Measurements from ENCODE around the gene CFAP46.

Gene CFAP46

GRCh38 chr10:132827861-132828539 lies 114.4 kb downstream of the CFAP46 start:
- H4K8ac ChIP-seq (ENCODE audit: low read depth, low read length), result no peak overlapping the region
- H3K4ac ChIP-seq (ENCODE audit: low read length), result no peak overlapping the region
- no peak overlapping the region for H2AK5ac ChIP-seq (ENCODE audit: low read depth, low read length)
- H3K23ac ChIP-seq (ENCODE audit: low read depth, low read length, poor library complexity), result peak overlapping the region; percentile 5
- H3K36me3 ChIP-seq (replicated peaks in 1 of 2; ENCODE audit: control insufficient read depth in 2 of 2, insufficient read depth in 2 of 2, low read length in 2 of 2), result no peaks in the 10 kb centered on the region
- peaks cover 0 to 16% (median 0%) of the 10 kb centered on the region in 3 experiments for H3K27me3 ChIP-seq (ENCODE audit: control insufficient read depth in 3 of 3, insufficient read depth in 3 of 3, low read depth in 1 of 3, low read length in 3 of 3)
- H2BK120ac ChIP-seq (ENCODE audit: low read depth, low read length), result no peak overlapping the region
- no peak overlapping the region for H3K18ac ChIP-seq (ENCODE audit: low read length)
- no peak overlapping the region for H4K91ac ChIP-seq (ENCODE audit: low read depth, low read length, poor library complexity)
- H3K4me3 ChIP-seq (ENCODE audit: low read length in 2 of 2), result no peak overlapping the region
- no peak overlapping the region for H2BK12ac ChIP-seq (ENCODE audit: low read length)
- no peaks in the 10 kb centered on the region for H3K79me1 ChIP-seq (ENCODE audit: low read depth, low read length)
- no peak overlapping the region for H3K14ac ChIP-seq (ENCODE audit: low read length)
- no peak overlapping the region for H2BK5ac ChIP-seq (ENCODE audit: low read length)
- WGBS, 2 donors (ENCODE audit: extremely low coverage in 2 of 2, insufficient read length in 2 of 2, insufficient replicate concordance in 1 of 2), result no CpG with 5 or more reads among the region's 29 CpGs
- no peaks in the 10 kb centered on the region for H3K4me1 ChIP-seq (ENCODE audit: control insufficient read depth in 2 of 2, insufficient read depth in 1 of 2, low read depth in 1 of 2, low read length in 2 of 2)
- no peak overlapping the region for H2BK15ac ChIP-seq (ENCODE audit: low read length)
- peaks cover 4 to 11% of the 10 kb centered on the region in 2 donors for H3K9me3 ChIP-seq (replicated peaks in 1 of 2; ENCODE audit: control insufficient read depth in 2 of 2, insufficient read depth in 1 of 2, low read depth in 1 of 2, low read length in 2 of 2)
- no peak overlapping the region for H3K27ac ChIP-seq (replicated peaks; ENCODE audit: low read length)
- H3K4me2 ChIP-seq (ENCODE audit: insufficient read depth, low read length, poor library complexity, severe bottlenecking), result no peak overlapping the region
- H3K9ac ChIP-seq (ENCODE audit: low read depth, low read length, poor library complexity), result no peak overlapping the region
- no peak for DNase-seq (ENCODE audit: low spot score)
- H2AFZ ChIP-seq (ENCODE audit: low read length), result no peak overlapping the region

- H3K4me3 ChIP-seq (ENCODE audit: low read length in 2 of 2), result no peak overlapping the region
- no CpG with 5 or more reads among the region's 13 CpGs for WGBS, 2 donors (ENCODE audit: extremely low coverage in 2 of 2, insufficient read length in 2 of 2, insufficient replicate concordance in 1 of 2)
- H2AFZ ChIP-seq (ENCODE audit: low read length), result no peak overlapping the region
- no peak for DNase-seq (ENCODE audit: low spot score)
- peaks cover 0 to 16% (median 0%) of the 10 kb centered on the region in 3 experiments for H3K27me3 ChIP-seq (ENCODE audit: control insufficient read depth in 3 of 3, insufficient read depth in 3 of 3, low read depth in 1 of 3, low read length in 3 of 3)
- no peak overlapping the region for H4K8ac ChIP-seq (ENCODE audit: low read depth, low read length)
- no peak overlapping the region for H3K14ac ChIP-seq (ENCODE audit: low read length)
- no peak overlapping the region for H3K27ac ChIP-seq (replicated peaks; ENCODE audit: low read length)
- H3K4ac ChIP-seq (ENCODE audit: low read length), result no peak overlapping the region
- H3K23ac ChIP-seq (ENCODE audit: low read depth, low read length, poor library complexity), result no peak overlapping the region
- H3K36me3 ChIP-seq (replicated peaks in 1 of 2; ENCODE audit: control insufficient read depth in 2 of 2, insufficient read depth in 2 of 2, low read length in 2 of 2), result no peaks in the 10 kb centered on the region
- H2BK12ac ChIP-seq (ENCODE audit: low read length), result no peak overlapping the region
- no peak overlapping the region for H2AK5ac ChIP-seq (ENCODE audit: low read depth, low read length)
- H3K9me3 ChIP-seq (replicated peaks in 1 of 2; ENCODE audit: control insufficient read depth in 2 of 2, insufficient read depth in 1 of 2, low read depth in 1 of 2, low read length in 2 of 2), result peaks cover 4 to 11% of the 10 kb centered on the region in 2 donors
- no peak overlapping the region for H3K18ac ChIP-seq (ENCODE audit: low read length)
- H4K91ac ChIP-seq (ENCODE audit: low read depth, low read length, poor library complexity), result no peak overlapping the region
- no peak overlapping the region for H3K4me2 ChIP-seq (ENCODE audit: insufficient read depth, low read length, poor library complexity, severe bottlenecking)
- no peak overlapping the region for H2BK15ac ChIP-seq (ENCODE audit: low read length)
- no peak overlapping the region for H2BK5ac ChIP-seq (ENCODE audit: low read length)
- no peak overlapping the region for H2BK120ac ChIP-seq (ENCODE audit: low read depth, low read length)
- H3K4me1 ChIP-seq (ENCODE audit: control insufficient read depth in 2 of 2, insufficient read depth in 1 of 2, low read depth in 1 of 2, low read length in 2 of 2), result no peaks in the 10 kb centered on the region
- no peak overlapping the region for H3K9ac ChIP-seq (ENCODE audit: low read depth, low read length, poor library complexity)
- H3K79me1 ChIP-seq (ENCODE audit: low read depth, low read length), result no peaks in the 10 kb centered on the region
These were observed 115.0 kb downstream of the CFAP46 start for GRCh38 chr10:132827423-132827789.

GRCh38 chr10:132826524-132827422 lies 115.6 kb downstream of the CFAP46 start:
- DNase-seq (ENCODE audit: low spot score), result no peak
- no peak overlapping the region for H3K27ac ChIP-seq (replicated peaks; ENCODE audit: low read length)
- no CpG with 5 or more reads among the region's 36 CpGs for WGBS, 2 donors (ENCODE audit: extremely low coverage in 2 of 2, insufficient read length in 2 of 2, insufficient replicate concordance in 1 of 2)

More at GRCh38 chr10:132826524-132827422, 115.6 kb downstream of the CFAP46 start:
- Histone ChIP-seq H3K4ac (ENCODE audit: low read length) (no peak overlapping the region), H3K14ac (ENCODE audit: low read length) (no peak overlapping the region), H2BK15ac (ENCODE audit: low read length) (no peak overlapping the region), H3K4me2 (ENCODE audit: insufficient read depth, low read length, poor library complexity, severe bottlenecking) (no peak overlapping the region), H2BK5ac (ENCODE audit: low read length) (no peak overlapping the region), H3K18ac (ENCODE audit: low read length) (no peak overlapping the region), H3K4me1 (ENCODE audit: control insufficient read depth in 2 of 2, insufficient read depth in 1 of 2, low read depth in 1 of 2, low read length in 2 of 2) (no peaks in the 10 kb centered on the region), H2BK12ac (ENCODE audit: low read length) (no peak overlapping the region), H3K4me3 (ENCODE audit: low read length in 2 of 2) (peak overlapping the region in 1 of 2 donors; percentile 15), H2AFZ (ENCODE audit: low read length) (no peak overlapping the region), H3K9me3 (replicated peaks in 1 of 2; ENCODE audit: control insufficient read depth in 2 of 2, insufficient read depth in 1 of 2, low read depth in 1 of 2, low read length in 2 of 2) (peaks cover 4 to 11% of the 10 kb centered on the region in 2 donors), H3K9ac (ENCODE audit: low read depth, low read length, poor library complexity) (no peak overlapping the region), H3K36me3 (replicated peaks in 1 of 2; ENCODE audit: control insufficient read depth in 2 of 2, insufficient read depth in 2 of 2, low read length in 2 of 2) (no peaks in the 10 kb centered on the region), H2BK120ac (ENCODE audit: low read depth, low read length) (no peak overlapping the region), H4K8ac (ENCODE audit: low read depth, low read length) (peak overlapping the region; percentile 65), H4K91ac (ENCODE audit: low read depth, low read length, poor library complexity) (no peak overlapping the region), H3K79me1 (ENCODE audit: low read depth, low read length) (no peaks in the 10 kb centered on the region), H3K27me3 (ENCODE audit: control insufficient read depth in 3 of 3, insufficient read depth in 3 of 3, low read depth in 1 of 3, low read length in 3 of 3) (peaks cover 0 to 14% (median 0%) of the 10 kb centered on the region in 3 experiments), H2AK5ac (ENCODE audit: low read depth, low read length) (no peak overlapping the region), H3K23ac (ENCODE audit: low read depth, low read length, poor library complexity) (no peak overlapping the region)

Measured in neuronal stem cell (in vitro differentiated cells).